ENCODE measurements around the gene CCND2.
"Not testable (repeated sequence)": the region's sequence is repeated elsewhere in the genome, so short reads cannot be mapped to it uniquely, and the experiment has no call there.

CCND2 gene

DNA sequence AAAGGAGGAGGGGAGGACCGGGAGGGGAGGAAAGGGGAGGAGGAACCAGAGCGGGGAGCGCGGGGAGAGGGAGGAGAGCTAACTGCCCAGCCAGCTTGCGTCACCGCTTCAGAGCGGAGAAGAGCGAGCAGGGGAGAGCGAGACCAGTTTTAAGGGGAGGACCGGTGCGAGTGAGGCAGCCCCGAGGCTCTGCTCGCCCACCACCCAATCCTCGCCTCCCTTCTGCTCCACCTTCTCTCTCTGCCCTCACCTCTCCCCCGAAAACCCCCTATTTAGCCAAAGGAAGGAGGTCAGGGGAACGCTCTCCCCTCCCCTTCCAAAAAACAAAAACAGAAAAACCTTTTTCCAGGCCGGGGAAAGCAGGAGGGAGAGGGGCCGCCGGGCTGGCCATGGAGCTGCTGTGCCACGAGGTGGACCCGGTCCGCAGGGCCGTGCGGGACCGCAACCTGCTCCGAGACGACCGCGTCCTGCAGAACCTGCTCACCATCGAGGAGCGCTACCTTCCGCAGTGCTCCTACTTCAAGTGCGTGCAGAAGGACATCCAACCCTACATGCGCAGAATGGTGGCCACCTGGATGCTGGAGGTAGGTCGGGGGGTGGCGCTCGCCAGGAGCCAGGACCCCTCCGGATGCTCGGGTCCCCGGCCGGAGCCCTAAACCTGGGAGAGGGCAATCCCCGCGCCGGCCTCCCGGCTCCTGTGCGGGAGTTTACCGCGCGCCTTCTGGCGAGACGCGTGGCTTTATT is at the start of gene CCND2:
TSS of gene CCND2 (plus strand) at position 111 of the 744 bp plus-strand sequence. CDS start at position 390, 279 bp downstream.
- peak; percentile 95 for DNase-seq

DNA sequence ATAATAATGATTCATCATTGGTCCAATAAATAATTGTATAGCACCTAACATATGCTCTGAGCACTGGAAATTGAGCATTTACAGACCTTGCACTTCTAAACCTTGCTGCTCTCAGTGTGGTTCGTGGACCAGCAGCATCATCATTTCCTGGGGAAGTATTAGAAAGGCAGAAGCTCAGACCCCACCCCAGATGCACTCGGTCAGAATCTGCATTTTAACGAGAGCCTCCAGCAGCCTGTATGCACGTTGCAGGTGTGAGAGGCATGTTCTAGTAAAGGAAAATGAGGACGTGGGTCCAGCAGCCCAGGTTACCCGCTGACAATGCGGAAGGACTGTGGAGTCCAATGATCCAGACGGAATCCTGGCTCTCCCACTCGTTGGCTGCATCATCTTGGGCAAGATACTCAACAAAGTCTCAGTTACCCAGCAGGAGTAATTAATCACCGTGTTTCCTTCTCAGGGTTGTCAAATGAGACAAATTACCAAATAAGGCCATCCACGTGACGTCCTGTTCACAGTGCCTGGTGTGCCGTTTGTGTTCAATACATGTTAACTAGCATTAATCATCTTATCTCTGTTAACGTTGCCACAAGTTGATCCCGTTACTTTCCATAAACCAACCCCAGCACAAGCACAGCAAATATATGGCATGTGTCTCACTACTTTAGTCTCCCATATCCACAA is 49.2 kb upstream of the CCND2 start:
- DNase-seq, result no peak

DNA sequence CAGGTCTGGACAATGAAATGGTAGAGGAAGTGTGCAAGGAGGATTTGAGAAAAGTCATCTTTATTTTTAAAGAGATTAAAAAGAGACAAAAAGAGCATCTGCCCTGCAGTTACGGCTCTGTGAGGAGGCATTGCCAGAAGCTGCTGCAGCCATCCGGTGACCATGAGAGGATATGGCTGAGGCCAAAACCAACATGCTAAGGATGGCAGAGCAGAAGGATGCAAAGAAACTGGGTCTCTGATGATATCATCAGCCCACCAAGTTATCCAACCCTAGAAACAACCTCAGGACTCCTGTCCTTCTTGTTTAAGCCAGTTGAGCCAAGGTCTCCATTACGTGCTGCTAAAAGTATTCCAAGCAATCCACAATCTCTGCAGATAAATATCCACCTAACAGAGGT is 48.0 kb upstream of the CCND2 start:
- DNase-seq, result no peak

DNA sequence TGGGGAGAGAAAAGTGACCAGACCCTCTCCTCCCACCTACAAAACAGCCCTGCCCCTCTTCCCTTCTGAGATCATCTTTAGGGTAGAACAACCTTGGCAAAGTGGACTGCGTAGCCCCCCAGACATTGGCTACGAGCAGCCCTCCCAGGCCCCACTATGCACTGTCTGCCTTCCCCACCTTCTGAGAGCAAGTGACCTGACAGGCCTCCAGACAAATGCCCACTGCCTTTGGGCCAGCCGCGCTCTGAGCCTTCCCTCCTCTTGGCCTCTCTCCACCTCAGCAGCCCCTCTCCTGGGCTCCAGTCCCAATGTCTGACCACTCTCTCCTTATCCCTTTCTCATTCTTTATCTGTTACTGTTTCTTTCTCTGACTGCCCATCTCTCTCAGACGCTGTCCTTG is 46.5 kb upstream of the CCND2 start:
- DNase-seq, result no peak

DNA sequence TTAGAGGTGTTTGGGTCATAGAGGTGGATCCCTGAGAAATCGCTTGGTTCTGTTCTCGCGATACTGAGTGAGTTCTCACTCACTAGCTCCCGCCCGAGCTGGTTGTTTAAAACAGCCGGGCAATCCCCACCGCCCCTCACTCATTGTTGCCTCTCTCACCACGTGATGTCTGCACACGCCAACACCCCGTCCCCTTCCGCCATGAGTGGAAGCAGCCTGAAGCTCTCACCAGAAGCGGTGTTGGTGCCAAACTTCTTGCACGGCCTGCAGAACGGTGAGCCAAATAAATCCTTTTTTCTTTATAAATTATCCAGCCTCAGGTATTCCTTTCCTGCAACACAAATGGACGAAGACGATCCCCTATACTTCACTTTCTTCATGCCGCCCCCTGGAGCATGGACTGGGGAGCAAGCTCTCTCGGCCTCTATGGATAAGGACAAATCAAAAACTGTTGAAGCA is 45.4 kb upstream of the CCND2 start:
- no peak for DNase-seq

DNA sequence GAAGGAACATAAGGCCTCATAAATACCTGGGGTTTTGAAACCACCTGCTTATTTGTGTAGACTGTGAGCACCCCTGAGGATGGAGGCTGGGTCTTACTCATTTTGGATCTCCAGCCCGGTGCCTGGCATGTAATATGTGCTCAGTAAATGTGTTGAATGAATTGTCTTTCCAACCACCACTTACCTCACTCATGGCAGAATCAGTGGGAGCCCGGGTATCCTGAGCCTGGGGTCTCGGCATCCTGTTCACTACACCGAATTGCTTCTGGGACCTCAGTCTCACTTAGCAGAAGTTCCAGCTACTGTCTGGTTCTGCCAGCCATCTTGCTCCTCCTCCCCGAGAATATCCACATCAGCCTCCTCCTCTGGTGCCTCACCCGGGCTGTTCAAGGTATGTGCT is 43.0 kb upstream of the CCND2 start:
- no peak for DNase-seq

DNA sequence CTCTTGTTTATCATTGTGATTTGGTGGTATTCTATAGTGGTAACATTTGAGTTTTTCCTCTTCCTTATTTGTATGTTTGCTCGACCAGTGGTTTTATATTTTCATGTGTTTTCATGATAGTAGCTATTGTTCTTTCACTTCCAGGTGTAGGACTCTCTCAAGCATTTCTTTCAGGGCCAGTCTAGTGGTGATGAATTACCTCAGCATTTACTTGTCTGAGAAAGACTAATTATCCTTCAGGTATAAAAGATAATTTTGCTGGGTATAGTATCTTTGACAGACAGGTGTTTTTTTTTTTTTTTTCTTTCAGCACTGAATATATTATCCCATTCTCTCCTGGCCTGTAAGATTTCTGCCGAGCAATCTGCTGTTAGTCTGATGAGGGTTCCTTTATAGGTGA is 35.0 kb upstream of the CCND2 start:
- DNase-seq, result no peak

DNA sequence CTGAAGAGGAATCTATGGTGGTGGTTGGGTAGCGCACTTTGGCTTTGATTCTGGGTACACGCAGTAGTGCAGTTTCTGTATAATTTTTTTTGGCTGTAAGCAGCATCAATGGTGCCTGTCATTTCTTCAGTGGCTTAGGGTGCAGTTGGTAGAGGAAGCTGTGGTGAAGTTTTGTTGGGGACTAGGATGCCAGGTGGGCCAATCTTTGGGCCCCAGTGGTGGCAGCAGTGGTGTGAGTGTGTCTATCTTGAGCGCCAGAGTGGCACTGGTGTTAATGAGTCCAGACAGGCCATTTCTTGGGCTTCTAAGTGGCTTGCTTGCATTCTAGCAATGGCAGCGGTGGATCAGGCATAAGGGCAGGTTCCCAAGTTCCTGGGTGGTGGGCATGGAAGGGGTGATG is 33.8 kb upstream of the CCND2 start:
- DNase-seq, result no peak

DNA sequence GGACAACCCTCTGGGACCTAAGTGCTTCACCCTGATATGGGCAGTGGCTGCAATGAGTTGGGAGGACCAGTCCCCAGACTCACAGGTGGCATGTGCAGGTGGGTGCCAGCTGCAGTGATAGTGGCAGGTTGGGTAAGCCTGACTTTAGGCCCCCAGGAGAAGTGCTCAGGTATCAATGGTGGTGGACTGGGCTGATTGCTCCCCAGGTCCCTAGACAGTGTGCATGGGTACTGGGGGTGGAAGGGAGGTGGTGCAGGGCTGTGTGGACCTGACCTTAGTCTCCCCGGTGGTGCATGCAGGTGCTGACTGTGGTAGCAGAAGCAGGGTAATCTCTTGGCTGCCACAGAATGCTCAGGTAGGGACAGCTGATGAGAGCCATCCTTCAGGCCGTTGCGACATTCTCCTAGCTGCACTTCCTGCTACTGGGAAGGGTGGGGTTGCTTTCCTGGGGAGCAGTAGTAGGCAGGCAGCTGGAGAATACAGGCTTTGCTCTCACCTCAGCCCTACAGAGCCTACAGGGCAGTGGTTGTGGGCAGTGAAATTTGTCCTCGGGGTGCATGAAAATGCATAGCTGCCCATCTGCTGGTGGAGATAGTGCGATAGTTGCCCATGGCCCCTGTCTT is 33.3 kb upstream of the CCND2 start:
- no peak for DNase-seq

DNA sequence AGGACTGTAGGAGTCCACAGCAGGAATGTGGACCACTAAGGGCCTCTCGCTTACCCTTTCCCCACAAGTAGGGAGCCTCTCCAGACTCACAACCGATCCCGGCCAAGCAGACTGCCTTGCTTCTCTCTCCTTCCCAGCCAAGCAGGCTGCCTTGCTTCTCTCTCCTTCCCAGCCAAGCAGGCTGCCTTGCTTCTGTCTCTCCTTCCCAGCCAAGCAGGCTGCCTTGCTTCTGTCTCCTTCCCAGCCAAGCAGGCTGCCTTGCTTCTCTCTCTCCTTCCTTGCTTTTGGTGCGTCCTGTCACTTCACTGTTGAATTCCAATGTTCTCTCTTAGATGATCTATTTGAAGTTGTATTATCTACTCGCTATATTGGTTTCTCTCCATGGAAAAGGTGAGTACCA is 32.6 kb upstream of the CCND2 start:
- DNase-seq, result no peak

- no peak for DNase-seq
Measured at GRCh38 chr12:4241592-4241991, 32.0 kb upstream of the CCND2 start.

DNA sequence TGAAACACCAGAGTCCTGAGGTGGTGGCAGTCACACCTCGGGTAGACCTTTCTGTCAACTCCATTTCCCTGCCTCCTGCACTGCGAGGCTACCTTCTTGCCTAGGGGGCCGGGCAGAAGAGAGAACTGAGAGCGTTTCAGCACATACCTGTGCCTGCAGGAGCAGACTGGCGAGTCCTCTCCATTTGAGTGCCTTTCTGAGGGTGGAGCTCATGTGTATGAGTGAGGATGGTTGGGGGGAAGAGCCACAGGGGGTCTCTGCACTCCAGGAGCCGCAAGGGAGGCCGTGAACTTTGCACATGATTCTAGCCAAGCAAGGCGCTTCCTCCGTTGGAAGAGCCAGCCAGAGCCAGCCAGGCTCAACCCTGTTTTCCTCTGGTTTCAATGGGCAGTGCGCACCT is 31.0 kb upstream of the CCND2 start:
- DNase-seq, result no peak

DNA sequence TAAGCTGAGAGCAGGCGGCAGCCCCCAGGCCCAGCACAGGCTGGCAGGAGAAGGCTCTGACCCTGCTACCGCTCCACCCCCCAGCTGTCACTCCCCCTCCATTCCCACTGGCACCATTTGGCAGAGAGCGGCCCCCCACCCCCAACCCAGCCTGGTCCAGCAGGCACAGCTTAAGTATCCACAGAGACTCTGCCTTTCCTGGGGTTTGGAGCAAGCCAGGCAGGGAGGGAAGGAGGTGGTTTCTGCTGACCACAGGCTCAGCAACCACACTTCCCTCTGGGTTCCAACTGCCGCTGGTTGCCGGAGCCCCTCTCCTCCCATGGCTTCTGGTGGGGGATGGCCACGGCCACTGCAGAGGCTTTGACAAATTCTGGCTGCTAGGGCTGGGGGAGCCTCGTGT is 30.5 kb upstream of the CCND2 start:
- no peak for DNase-seq

DNA sequence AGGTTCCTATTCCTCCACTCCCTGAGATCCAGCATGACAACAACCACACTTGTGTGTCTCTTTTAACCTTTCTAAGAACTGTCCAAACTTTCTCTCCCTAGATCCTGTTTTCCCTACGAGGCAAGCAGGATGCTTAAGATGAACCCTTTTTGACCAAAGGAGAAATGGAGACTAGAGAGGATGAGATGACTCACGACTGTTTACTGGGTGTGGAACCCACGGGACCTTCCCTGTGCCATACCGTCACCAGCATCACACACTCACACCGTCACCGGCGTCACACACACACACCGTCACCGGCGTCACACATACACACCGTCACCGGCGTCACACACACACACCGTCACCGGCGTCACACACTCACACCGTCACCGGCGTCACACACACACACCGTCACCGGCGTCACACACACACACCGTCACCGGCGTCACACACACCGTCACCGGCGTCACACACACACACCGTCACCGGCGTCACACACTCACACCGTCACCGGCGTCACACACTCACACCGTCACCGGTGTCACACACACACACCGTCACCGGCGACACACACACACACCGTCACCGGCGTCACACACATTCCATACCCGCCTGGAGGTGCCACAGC is 30.0 kb upstream of the CCND2 start:
- DNase-seq, result not testable (repeated sequence)

DNA sequence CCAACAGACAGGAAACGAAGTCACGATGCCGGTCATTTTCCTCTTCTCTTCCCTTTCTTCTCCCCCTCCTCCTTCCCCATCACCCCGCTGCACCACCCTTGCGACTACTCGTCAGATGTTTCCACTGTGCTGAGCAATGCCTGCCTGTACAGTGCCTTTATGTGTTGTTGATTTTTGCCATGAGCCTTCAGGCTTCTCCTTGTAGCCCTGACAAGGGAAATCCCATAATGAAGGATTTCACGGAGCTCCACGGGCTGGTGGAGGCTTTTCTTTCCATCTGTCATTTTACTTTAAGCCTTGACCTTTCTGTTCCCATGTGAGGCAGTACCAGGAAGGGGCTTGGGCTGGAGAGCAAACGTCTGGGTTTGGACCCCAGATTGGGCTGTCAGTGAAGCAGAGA is 28.7 kb upstream of the CCND2 start:
- DNase-seq, result no peak

DNA sequence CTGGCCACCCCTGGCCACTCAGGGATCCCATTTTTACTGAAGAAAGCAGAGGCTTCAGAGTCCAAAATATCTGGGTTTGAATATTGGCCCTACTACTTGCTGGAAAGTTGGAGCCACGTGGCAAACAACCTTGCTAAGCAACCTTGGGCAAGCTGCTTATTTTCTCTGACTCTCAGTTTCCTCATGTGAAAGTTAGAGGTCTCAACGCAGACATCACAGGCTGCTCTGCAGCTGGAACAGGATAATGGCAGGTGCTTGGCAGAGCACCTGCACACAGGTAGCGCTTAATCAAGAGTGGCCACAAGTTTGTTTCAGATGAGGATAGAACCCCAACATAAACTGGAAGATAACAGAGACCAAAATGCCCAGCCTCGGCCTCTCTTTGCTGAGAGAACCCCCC is 28.1 kb upstream of the CCND2 start:
- peak; percentile 75 for DNase-seq

DNA sequence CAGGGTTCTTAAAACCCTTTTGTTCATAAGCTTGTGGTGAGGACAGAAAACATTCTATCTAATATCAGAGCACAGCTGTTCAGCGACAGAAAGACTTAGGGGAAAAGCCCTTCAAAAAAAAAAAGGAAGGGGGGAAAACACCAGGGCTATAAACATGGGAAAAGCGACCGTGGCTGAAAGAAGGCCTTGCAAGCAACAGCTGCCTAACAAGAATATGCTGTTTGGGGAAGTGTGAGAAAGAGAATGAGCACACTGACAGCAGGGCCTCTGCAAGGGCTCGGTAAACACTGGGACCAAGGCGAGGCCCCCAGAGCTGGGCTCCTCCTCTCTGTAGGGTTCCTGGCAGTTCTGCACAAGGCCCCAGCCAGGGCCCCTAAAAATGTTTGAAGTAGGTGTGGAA is 27.4 kb upstream of the CCND2 start:
- DNase-seq, result peak; percentile 54

DNA sequence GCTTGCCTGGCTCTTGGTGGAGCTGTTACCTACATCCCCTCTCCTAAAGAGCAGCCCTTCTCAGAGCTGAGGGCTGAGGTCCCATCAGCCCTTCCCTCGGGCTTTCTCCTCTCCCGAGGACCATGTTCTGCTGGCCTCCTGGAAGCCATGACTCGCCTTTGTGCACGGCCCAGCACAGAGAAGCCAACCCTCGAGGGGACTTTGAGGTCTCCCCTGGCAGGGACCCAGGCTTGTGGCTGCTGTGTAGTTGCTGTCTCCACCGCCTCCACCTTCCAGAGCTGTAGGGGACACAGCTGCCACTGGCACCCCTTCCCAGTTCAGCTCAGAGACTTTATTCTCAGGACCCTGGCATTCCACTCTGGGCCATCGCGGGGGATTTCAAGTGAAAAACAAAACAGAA is 22.9 kb upstream of the CCND2 start:
- DNase-seq, result no peak

DNA sequence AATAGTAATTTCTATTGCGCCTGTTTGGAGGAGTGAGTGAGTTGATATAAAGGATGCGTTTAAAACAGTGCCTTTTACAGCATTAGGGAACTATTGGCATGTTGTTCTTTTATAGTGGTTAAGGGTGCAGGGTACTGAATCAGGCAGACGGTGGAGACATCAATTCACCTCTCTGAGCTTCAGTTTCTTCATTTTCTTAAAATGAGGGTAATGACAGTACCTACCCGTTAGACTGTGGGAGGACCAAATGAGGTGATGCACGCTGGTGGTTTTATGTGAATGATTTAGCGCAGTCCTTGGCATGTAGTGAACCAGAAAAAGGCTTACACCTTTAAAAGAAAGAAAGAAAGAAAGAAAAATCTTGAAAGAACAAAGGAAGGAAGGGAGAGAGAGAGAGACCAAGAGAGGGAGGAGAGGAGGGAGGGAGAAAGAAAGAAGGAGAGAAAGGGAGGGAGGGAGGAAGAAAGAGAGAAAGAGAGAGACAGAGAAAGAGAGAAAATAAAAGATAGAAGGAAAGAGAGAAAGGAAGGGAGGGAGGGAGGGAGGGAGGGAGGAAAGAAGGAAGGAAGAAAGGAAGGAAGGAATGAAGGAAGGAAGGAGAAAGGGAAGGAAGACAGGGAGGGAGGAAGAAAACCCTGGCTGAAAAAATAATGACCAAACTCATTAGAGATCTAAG is 22.2 kb upstream of the CCND2 start:
- DNase-seq, result no peak

GRCh38 chr12:4251967-4252366 is 21.6 kb upstream of the CCND2 start:
- no peak for DNase-seq

DNA sequence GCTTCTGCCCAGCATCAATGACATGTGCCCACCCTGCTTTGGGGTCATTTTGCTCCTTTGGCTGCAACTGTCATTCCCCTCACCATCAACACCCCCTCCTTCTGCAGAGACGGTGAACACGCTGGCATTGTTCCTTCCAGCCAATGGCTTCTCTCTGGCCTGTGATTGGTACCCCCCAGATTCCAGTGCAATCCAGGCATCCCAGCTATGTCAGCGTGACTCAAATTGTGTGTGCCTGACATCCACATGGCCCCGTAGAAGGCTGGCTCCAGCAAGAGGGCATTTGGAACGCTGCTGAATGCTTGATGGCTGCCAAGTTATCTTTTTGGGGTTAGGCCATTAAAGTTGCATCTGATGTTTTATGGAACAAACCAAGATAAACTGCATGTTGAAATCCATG is 21.0 kb upstream of the CCND2 start:
- DNase-seq, result no peak

DNA sequence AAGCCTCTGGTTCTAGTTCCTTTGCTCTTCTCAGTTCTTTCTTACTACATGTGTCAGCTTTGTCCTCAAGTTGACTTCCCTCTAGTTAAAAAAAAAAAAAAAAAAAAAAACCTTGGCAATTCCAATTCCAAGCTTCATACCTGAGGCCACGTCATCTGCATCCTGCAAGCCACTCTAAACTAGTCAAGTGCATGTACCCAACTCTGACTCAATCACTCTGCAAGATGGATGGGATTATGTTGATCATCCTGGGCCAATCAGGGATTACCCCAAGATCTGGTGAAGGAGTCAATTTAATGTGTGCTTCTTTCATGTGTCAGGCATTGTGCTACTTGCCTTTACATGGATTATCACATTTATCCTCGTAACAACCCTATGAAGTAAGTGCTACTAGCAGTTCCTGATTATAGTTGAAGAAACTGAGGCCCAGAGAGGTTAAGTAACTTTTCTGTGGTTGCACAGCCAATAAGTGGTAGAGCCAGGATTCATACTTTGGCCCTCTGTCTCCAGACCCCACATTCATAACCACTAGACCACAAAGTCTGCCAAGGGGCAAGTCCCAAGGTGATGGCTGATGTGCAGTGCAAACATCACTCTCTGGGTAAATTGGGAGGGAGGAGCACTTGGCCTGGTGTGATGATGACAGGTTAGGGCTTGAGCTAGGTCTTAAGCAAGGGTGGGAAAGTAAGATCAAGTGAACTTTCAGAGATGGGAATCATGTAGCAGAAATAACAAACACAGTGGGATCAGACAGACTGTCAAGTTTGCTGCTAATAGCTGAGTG is 17.3 kb upstream of the CCND2 start:
- no peak for DNase-seq
